Activated B cell treated with CpG ODN at 0.5 μM for 24 hours (primary cell): ENCODE results near the gene TTC27. TPM values are rescaled to one million over a fixed set of nuclear protein-coding genes. Genes with fewer than 3 reads are reported as not detected.

ENCODE experiments used
- ATAC-seq: fragments of 200-7000 bp; cut with Tn5 transposase; one replicate; pipeline ENCODE4 v1.10.0; 2021; ENCODE audit warnings: low read depth, mild to moderate bottlenecking, moderate library complexity
- CTCF ChIA-PET: fragments of 350-600 bp; sonication (Branson Sonifier 250); formaldehyde crosslinking; loops from one replicate; lab custom pipeline; 2021; ENCODE audit warnings: antibody characterized with exemption; lab: Charles Lee
- POLR2A ChIA-PET: fragments of 350-600 bp; sonication (Branson Sonifier 250); formaldehyde crosslinking; loops from one replicate; lab custom pipeline; 2021; ENCODE audit warnings: antibody characterized with exemption; lab: Charles Lee
- DNase-seq: peaks from one replicate; pipeline ENCODE4 v3.0.0; 2022
- H3K27ac Mint-ChIP-seq: one replicate; pipeline ENCODE4 v1.8.0; 2020; ENCODE audit warnings: mixed read lengths
- H3K27me3 Mint-ChIP-seq: one replicate; pipeline ENCODE4 v1.8.0; 2021; ENCODE audit warnings: mixed read lengths
- H3K36me3 Mint-ChIP-seq: one replicate; pipeline ENCODE4 v1.8.0; 2021; ENCODE audit warnings: low read depth, mixed read lengths
- H3K4me1 Mint-ChIP-seq: one replicate; pipeline ENCODE4 v1.8.0; 2021; ENCODE audit warnings: mixed read lengths
- H3K4me3 Mint-ChIP-seq: one replicate; pipeline ENCODE4 v1.8.0; 2020; ENCODE audit warnings: mild to moderate bottlenecking, mixed read lengths
- H3K9me3 Mint-ChIP-seq: one replicate; pipeline ENCODE4 v1.8.0; 2020; ENCODE audit warnings: mixed read lengths
- intact Hi-C: fragments of 100-400 bp; cut with micrococcal nuclease; formaldehyde crosslinking; loops from one replicate; pipeline ENCODE4 v1.15.1; 2024
- total RNA-seq: library from RNA; stranded (reverse); gene quantifications from 2 replicates; pipeline ENCODE4 v1.2.3, GENCODE V29; 2022
- TF ChIP-seq, protein P1 (sequence below): fragments of 200-600 bp; IDR thresholded peaks from one replicate; pipeline ENCODE4 v1.8.0; 2022; ENCODE audit warnings: antibody characterized with exemption, mild to moderate bottlenecking

The TTC27 gene
- total RNA-seq, 1 donor from 2014 or later = 34.8 TPM

DNA sequence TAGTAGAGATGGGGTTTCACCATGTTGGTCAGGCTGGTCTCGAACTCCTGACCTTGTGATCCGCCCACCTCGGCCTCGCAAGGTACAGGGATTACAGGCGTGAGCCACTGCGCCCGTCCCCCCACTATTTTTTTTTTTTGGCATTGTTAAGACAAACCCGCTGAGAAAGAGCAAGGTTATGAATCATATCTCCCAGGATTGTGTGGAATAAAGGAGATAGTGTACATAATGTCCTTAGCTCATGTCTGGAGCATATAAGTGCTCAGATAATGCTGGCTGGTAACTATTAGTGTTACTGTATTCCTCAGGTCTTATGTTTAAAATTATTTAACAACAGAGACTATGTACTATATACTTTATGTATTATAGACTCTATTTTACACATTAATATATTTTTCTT is 36.0 kb downstream of the TTC27 start:
- peaks cover 7% of the 10 kb centered on the region for H3K9me3 Mint-ChIP-seq
- ChIA-PET CTCF (interaction anchor here (1.3 kb wide), 1 partner anchor 919 kb away, joined by 3 read pairs; no protein-coding TSS in a partner anchor), POLR2A (no interaction called here)
- DNase-seq (no peak), ATAC-seq (no peak)
- H3K27me3 Mint-ChIP-seq = no peaks in the 10 kb centered on the region
- intact Hi-C loops = no loop called here
- H3K4me3 Mint-ChIP-seq = no peak overlapping the region
- TF ChIP-seq, protein P1, sequence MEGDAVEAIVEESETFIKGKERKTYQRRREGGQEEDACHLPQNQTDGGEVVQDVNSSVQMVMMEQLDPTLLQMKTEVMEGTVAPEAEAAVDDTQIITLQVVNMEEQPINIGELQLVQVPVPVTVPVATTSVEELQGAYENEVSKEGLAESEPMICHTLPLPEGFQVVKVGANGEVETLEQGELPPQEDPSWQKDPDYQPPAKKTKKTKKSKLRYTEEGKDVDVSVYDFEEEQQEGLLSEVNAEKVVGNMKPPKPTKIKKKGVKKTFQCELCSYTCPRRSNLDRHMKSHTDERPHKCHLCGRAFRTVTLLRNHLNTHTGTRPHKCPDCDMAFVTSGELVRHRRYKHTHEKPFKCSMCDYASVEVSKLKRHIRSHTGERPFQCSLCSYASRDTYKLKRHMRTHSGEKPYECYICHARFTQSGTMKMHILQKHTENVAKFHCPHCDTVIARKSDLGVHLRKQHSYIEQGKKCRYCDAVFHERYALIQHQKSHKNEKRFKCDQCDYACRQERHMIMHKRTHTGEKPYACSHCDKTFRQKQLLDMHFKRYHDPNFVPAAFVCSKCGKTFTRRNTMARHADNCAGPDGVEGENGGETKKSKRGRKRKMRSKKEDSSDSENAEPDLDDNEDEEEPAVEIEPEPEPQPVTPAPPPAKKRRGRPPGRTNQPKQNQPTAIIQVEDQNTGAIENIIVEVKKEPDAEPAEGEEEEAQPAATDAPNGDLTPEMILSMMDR = no peak
- H3K36me3 Mint-ChIP-seq = peaks cover 65% of the 10 kb centered on the region
- no peak overlapping the region for H3K27ac Mint-ChIP-seq
- peaks cover 6% of the 10 kb centered on the region for H3K4me1 Mint-ChIP-seq

DNA sequence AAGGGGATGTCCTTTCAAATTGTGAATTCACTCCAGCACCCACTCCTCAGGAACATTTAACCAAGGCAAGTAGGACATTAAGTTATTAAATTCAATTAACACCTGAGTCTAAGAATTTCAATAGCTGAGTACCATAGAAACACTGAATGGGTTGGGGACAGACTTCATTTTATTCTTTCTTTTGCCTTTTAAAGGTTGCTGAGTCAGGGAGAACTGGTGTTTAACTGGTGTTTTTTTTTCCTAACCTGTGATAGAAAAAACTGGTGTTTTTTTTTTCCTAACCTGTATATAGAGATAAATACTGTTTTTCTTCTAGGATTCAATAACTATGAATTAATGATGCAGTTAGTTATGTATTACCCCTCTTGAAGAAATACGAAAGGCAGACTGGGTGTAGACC is 38.9 kb downstream of the TTC27 start:
- H3K4me3 Mint-ChIP-seq = no peak overlapping the region
- H3K27me3 Mint-ChIP-seq = no peaks in the 10 kb centered on the region
- H3K27ac Mint-ChIP-seq = no peak overlapping the region

DNA sequence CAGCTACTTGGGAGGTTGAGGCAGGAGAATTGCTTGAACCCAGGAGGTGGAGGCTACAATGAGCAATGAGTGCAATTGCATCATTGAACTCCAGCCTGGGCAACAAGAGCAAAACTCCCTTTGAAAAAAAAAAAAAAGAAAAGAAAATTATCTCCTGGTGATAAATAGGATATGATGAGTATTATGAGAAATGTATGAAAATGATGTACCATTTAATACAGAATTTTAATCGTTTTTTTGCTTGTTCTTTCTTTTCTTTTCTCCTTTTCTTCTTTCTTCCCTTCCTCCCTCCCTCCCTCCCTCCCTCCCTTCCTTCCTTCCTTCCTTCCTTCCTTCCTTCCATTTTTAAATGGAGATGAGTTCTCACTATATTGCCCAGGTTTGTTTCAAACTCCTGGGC is 40.4 kb downstream of the TTC27 start:
- CTCF ChIA-PET = no interaction called here
- H3K27me3 Mint-ChIP-seq = no peaks in the 10 kb centered on the region
- H3K4me1 Mint-ChIP-seq = no peaks in the 10 kb centered on the region
- peaks cover 65% of the 10 kb centered on the region for H3K36me3 Mint-ChIP-seq
- TF ChIP-seq, protein P1 = no peak
- POLR2A ChIA-PET = no interaction called here
- intact Hi-C loops = no loop called here
- H3K4me3 Mint-ChIP-seq = no peak overlapping the region
- H3K27ac Mint-ChIP-seq = no peak overlapping the region
- H3K9me3 Mint-ChIP-seq = no peaks in the 10 kb centered on the region
- DNase-seq = no peak
- ATAC-seq = no peak

More for the DNA sequence above, 38.9 kb downstream of the TTC27 start:
- Mint-ChIP-seq H3K9me3 (no peaks in the 10 kb centered on the region), H3K36me3 (peaks cover 61% of the 10 kb centered on the region), H3K4me1 (no peaks in the 10 kb centered on the region)
- ChIA-PET POLR2A (no interaction called here), CTCF (no interaction called here)
- intact Hi-C loops = no loop called here
- DNase-seq (no peak), ATAC-seq (no peak)
- TF ChIP-seq, protein P1 = no peak

DNA sequence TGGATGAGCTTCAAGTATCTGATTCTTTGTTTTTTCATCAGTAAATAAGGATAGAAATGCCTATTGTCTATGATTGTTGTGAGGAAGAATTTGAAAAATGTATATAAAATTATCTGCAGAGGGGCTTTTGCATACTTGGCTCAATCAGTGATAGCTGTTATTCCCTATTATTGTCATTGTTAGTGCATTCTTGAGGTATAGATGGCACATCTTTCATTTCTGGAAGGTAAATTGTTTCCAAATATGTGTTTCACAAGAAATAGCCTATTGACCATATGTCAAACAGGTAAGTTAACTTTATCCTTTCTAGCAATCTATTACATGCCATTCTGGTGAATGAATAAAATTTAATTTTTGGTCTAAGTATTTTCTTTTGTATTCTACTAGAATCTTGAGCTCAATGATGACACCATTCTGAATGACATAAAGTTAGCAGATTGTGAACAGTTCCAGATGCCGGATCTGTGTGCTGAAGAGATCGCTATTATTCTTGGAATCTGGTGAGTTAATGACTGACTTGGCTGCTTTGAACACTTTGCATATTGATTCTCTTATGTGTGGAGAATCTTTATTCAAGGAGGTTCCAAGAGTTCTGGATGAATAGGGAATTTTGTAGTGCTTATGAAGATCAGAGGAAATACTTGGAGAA is 44.2 kb downstream of the TTC27 start:
- TF ChIP-seq, protein P1 = no peak
- DNase-seq = no peak
- ChIA-PET CTCF (no interaction called here), POLR2A (no interaction called here)
- intact Hi-C loops = no loop called here
- no peak overlapping the region for H3K27ac Mint-ChIP-seq
- no peak for ATAC-seq
- no peak overlapping the region for H3K4me3 Mint-ChIP-seq
- H3K27me3 Mint-ChIP-seq = no peaks in the 10 kb centered on the region
- peaks cover 64% of the 10 kb centered on the region for H3K36me3 Mint-ChIP-seq
- H3K4me1 Mint-ChIP-seq = no peaks in the 10 kb centered on the region
- no peaks in the 10 kb centered on the region for H3K9me3 Mint-ChIP-seq

DNA sequence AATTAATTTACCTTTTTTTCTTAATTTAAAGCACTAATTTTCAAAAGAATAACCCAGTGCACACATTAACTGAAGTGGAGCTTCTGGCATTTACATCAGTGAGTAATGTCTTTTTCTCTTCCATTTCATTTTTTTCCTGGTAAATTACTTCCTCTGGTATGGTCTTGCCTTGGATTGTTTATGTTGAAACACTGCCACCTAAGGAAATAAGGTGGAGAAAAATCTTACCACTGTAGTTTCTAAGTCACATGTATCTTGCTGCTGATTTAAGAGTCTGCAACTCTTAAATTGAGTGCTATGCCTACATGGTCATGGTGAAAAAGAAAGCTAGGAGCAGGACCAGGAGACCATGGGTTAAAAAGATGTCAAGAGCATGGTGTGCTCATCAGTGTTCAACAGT is 51.0 kb downstream of the TTC27 start:
- Mint-ChIP-seq H3K4me1 (no peaks in the 10 kb centered on the region), H3K27ac (no peak overlapping the region), H3K27me3 (no peaks in the 10 kb centered on the region), H3K9me3 (no peaks in the 10 kb centered on the region), H3K36me3 (peaks cover 66% of the 10 kb centered on the region), H3K4me3 (no peak overlapping the region)
- ChIA-PET CTCF (no interaction called here), POLR2A (no interaction called here)
- DNase-seq (no peak), ATAC-seq (no peak)
- TF ChIP-seq, protein P1 = no peak
- intact Hi-C loops = no loop called here
